A673 (cell line): ENCODE measurements around the gene THRB.

ENCODE experiments used
- EZH2 ChIP-seq: fragments of 200-600 bp; sonication (generic); IDR thresholded peaks from 2 replicates; pipeline ENCODE4 v1.6.1; 2017; ENCODE audit warnings: borderline replicate concordance, low read depth, mild to moderate bottlenecking, mixed read lengths, antibody characterized with exemption, low read length; ENCODE audit not compliant: poor library complexity, severe bottlenecking
- TF ChIP-seq, protein P1 (sequence below): fragments of 300-800, 200-600 bp; sonication (generic); conservative IDR thresholded peaks from 2 replicates; pipeline ENCODE4 v1.5.1; 2017; ENCODE audit warnings: low read depth, mild to moderate bottlenecking, antibody characterized with exemption, low read length, moderate library complexity, mixed read lengths

DNA sequence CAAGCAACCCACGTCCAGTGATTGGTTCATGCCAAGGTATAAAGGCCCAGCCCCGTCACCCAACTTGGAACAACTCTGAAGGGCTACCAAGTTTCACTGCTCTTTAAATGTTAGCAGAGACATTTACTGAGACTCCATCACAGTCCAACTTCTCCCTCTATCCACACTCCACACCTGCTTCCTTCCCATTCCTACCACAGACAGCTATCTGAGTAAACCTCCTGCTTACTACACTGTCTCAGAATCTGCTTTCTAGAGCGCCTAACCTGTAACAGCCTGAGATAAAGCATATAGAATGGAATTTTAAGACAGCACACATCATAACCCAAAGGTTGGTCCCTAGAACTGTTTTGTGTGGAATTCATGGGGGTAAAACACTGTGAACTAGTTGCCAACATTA lies 106.5 kb downstream of the THRB start:
- TF ChIP-seq, protein P1, sequence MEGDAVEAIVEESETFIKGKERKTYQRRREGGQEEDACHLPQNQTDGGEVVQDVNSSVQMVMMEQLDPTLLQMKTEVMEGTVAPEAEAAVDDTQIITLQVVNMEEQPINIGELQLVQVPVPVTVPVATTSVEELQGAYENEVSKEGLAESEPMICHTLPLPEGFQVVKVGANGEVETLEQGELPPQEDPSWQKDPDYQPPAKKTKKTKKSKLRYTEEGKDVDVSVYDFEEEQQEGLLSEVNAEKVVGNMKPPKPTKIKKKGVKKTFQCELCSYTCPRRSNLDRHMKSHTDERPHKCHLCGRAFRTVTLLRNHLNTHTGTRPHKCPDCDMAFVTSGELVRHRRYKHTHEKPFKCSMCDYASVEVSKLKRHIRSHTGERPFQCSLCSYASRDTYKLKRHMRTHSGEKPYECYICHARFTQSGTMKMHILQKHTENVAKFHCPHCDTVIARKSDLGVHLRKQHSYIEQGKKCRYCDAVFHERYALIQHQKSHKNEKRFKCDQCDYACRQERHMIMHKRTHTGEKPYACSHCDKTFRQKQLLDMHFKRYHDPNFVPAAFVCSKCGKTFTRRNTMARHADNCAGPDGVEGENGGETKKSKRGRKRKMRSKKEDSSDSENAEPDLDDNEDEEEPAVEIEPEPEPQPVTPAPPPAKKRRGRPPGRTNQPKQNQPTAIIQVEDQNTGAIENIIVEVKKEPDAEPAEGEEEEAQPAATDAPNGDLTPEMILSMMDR: no peak
- TF ChIP-seq EZH2: no peak
